Peyer's patch (tissue), 4 donors: Measurements from ENCODE around the gene NAT16. TPM values are rescaled to one million over a fixed set of nuclear protein-coding genes. Genes with fewer than 3 reads are reported as not detected.

Source experiments
- DNase-seq, 3 donors: peaks; one replicate each; pipeline ENCODE4 v3.0.0-alpha.2; 2017 to 2019
- H3K27ac ChIP-seq, 4 donors: fragments of 200-600 bp; sonication (generic); one replicate each; pipeline ENCODE4 v1.5.1; 2016 to 2019
- H3K27me3 ChIP-seq, 2 donors: fragments of 200-600 bp; sonication (generic); one replicate each; pipeline ENCODE4 v1.5.1; 2019
- H3K36me3 ChIP-seq, 3 donors: fragments of 200-600 bp; sonication (generic); one replicate each; pipeline ENCODE4 v1.5.1; 2016 to 2019
- H3K4me1 ChIP-seq, 4 donors: fragments of 200-600 bp; sonication (generic); one replicate each; pipeline ENCODE4 v1.5.1; 2016 to 2019
- H3K4me3 ChIP-seq, 4 donors: fragments of 200-600 bp; sonication (generic); 1 replicate in 3 of 4; 2 replicates in 1 of 4; pipeline ENCODE4 v1.5.1; 2016 to 2019; ENCODE audit warnings: mild to moderate bottlenecking in 1 of 4
- H3K9me3 ChIP-seq, 4 donors: fragments of 200-600 bp; sonication (generic); one replicate each; pipeline ENCODE4 v1.5.1; 2016 to 2019; ENCODE audit warnings: mild to moderate bottlenecking in 1 of 4
- CTCF ChIP-seq, 6 experiments: fragments of 450-650 bp in 4 of 6; fragments of 200-600 bp in 2 of 6; sonication (generic) in 1 of 6; IDR thresholded peaks; one replicate each; pipeline ENCODE4 v1.5.1; 2017 to 2019; ENCODE audit warnings: antibody characterized with exemption in 6 of 6, mild to moderate bottlenecking in 3 of 6, moderate library complexity in 1 of 6
- POLR2A ChIP-seq, 2 donors: fragments of 450-650 bp; IDR thresholded peaks; one replicate each; pipeline ENCODE4 v1.5.1; 2017; ENCODE audit warnings: antibody characterized with exemption in 2 of 2, mild to moderate bottlenecking in 2 of 2, moderate library complexity in 2 of 2
- total RNA-seq, 4 donors: library from RNA; depleted of rRNA; stranded (reverse); fragments of >200 nt; gene quantifications; one replicate each; pipeline ENCODE4 v1.1.0, GENCODE V29; 2016

The NAT16 gene
- total RNA-seq, 4 donors from 2014 or later = 1.0 TPM; not detected in 3

- Histone ChIP-seq H3K27me3 (peaks cover 0 to 20% of the 10 kb centered on the region in 2 donors), H3K4me1 (peaks cover 8 to 40% (median 25%) of the 10 kb centered on the region in 4 donors), H3K9me3 (peaks cover 0 to 3% (median 0%) of the 10 kb centered on the region in 4 donors), H3K4me3 (no peak overlapping the region), H3K27ac (peak overlapping the region in 1 of 4 donors; percentile 78), H3K36me3 (peaks cover 0 to 27% (median 0%) of the 10 kb centered on the region in 3 donors)
- peak in 1 of 3 donors; percentile 64 for DNase-seq
- no peak for TF ChIP-seq CTCF (IDR thresholded peaks at IDR 0.05)
- TF ChIP-seq POLR2A (IDR thresholded peaks at IDR 0.05) = peak in 1 of 2 donors; percentile 29
These were observed 19.2 kb downstream of the NAT16 start for GRCh38 chr7:101160910-101161309.

GRCh38 chr7:101159696-101160674 lies 20.1 kb downstream of the NAT16 start:
- Histone ChIP-seq H3K9me3 (no peaks in the 10 kb centered on the region), H3K27ac (peak overlapping the region in 1 of 4 donors; percentile 78), H3K4me3 (no peak overlapping the region), H3K4me1 (peaks cover 8 to 40% (median 22%) of the 10 kb centered on the region in 4 donors), H3K36me3 (peaks cover 0 to 27% (median 0%) of the 10 kb centered on the region in 3 donors), H3K27me3 (peaks cover 0 to 17% of the 10 kb centered on the region in 2 donors)
- TF ChIP-seq CTCF (IDR thresholded peaks at IDR 0.05) (no peak), POLR2A (IDR thresholded peaks at IDR 0.05) (no peak)
- no peak for DNase-seq

- H3K27ac ChIP-seq = peak overlapping the region in 1 of 4 donors; percentile 82
- no peak overlapping the region for H3K4me3 ChIP-seq
- H3K27me3 ChIP-seq = no peaks in the 10 kb centered on the region
- no peaks in the 10 kb centered on the region for H3K9me3 ChIP-seq
- H3K4me1 ChIP-seq = peaks cover 0 to 13% (median 6%) of the 10 kb centered on the region in 4 donors
- DNase-seq = peak in 2 of 3 donors; percentile 70 to 87
- no peak for TF ChIP-seq POLR2A (IDR thresholded peaks at IDR 0.05)
- TF ChIP-seq CTCF (IDR thresholded peaks at IDR 0.05) = no peak
- H3K36me3 ChIP-seq = peaks cover 0 to 27% (median 0%) of the 10 kb centered on the region in 3 donors
These were observed 23.1 kb downstream of the NAT16 start for GRCh38 chr7:101156866-101157589.

GRCh38 chr7:101156277-101156676 lies 23.8 kb downstream of the NAT16 start:
- no peak overlapping the region for H3K4me3 ChIP-seq
- peaks cover 0 to 27% (median 0%) of the 10 kb centered on the region in 3 donors for H3K36me3 ChIP-seq
- peaks cover 0 to 12% (median 6%) of the 10 kb centered on the region in 4 donors for H3K4me1 ChIP-seq
- no peaks in the 10 kb centered on the region for H3K27me3 ChIP-seq
- TF ChIP-seq POLR2A (IDR thresholded peaks at IDR 0.05) = no peak
- no peak for TF ChIP-seq CTCF (IDR thresholded peaks at IDR 0.05)
- H3K27ac ChIP-seq = peak overlapping the region in 1 of 4 donors; percentile 75
- no peaks in the 10 kb centered on the region for H3K9me3 ChIP-seq
- no peak for DNase-seq

- H3K27ac ChIP-seq = peak overlapping the region in 1 of 4 donors; percentile 74
These were observed 24.8 kb downstream of the NAT16 start for GRCh38 chr7:101155303-101155702.

More at GRCh38 chr7:101155303-101155702, 24.8 kb downstream of the NAT16 start:
- H3K9me3 ChIP-seq = no peaks in the 10 kb centered on the region
- TF ChIP-seq CTCF (IDR thresholded peaks at IDR 0.05) (no peak), POLR2A (IDR thresholded peaks at IDR 0.05) (no peak)
- DNase-seq = no peak
- peaks cover 0 to 26% (median 0%) of the 10 kb centered on the region in 3 donors for H3K36me3 ChIP-seq
- peak overlapping the region; percentile 76 to 89 (median 84) for H3K4me3 ChIP-seq
- H3K27me3 ChIP-seq = no peaks in the 10 kb centered on the region
- H3K4me1 ChIP-seq = peaks cover 0 to 12% (median 6%) of the 10 kb centered on the region in 4 donors
